Uterus (tissue), 4 donors: ENCODE data around the gene LPP. TPM values are rescaled to one million over a fixed set of nuclear protein-coding genes. Genes with fewer than 3 reads are reported as not detected.

Experiments
- DNase-seq, 2 donors: peaks; one replicate each; pipeline ENCODE4 v3.0.0-alpha.2; 2019 to 2020
- H3K27ac ChIP-seq, 2 donors: fragments of 200-600 bp; sonication (generic); 1 replicate in 1 of 2; 2 replicates in 1 of 2; pipeline ENCODE4 v1.5.1; 2016 to 2018
- H3K27me3 ChIP-seq, 2 donors: fragments of 200-600 bp; sonication (generic); one replicate each; pipeline ENCODE4 v1.5.1; 2018 to 2019; ENCODE audit warnings: control low read depth in 1 of 2
- H3K36me3 ChIP-seq, 2 donors: fragments of 200-600 bp; sonication (generic); one replicate each; pipeline ENCODE4 v1.5.1; 2019; ENCODE audit warnings: control low read depth in 1 of 2
- H3K4me1 ChIP-seq, 2 donors: fragments of 200-600 bp; sonication (generic); one replicate each; pipeline ENCODE4 v1.5.1; 2018 to 2019; ENCODE audit warnings: control low read depth in 1 of 2
- H3K4me3 ChIP-seq, 2 donors: fragments of 200-600 bp; sonication (generic); 1 replicate in 1 of 2; 2 replicates in 1 of 2; pipeline ENCODE4 v1.5.1; 2018 to 2019; ENCODE audit warnings: mild to moderate bottlenecking in 1 of 2
- H3K9me3 ChIP-seq, 2 donors: fragments of 200-600 bp; sonication (generic); one replicate each; pipeline ENCODE4 v1.5.1; 2019; ENCODE audit warnings: control low read depth in 1 of 2
- POLR2A ChIP-seq, 2 donors: fragments of 450-650 bp; IDR thresholded peaks; one replicate each; pipeline ENCODE4 v1.6.1; 2016; ENCODE audit warnings: antibody characterized with exemption in 2 of 2, mild to moderate bottlenecking in 1 of 2, moderate library complexity in 1 of 2
- intact Hi-C: fragments of 100-400 bp; cut with DNase I; formaldehyde crosslinking; loops from one replicate; pipeline ENCODE4 v1.15.1; 2023; ENCODE audit warnings: low total_unique reads
- total RNA-seq, 4 donors: library from RNA; depleted of rRNA in 3 of 4; stranded (reverse); fragments of >200 nt in 3 of 4; gene quantifications; one replicate each; pipeline versions ENCODE4 v1.1.0 to v1.2.4, GENCODE V29; 2014 to 2023
- TF ChIP-seq, protein P1 (sequence below), 4 experiments: fragments of 200-600 bp in 2 of 4; fragments of 450-650 bp in 2 of 4; sonication (generic) in 2 of 4; IDR thresholded peaks; one replicate each; pipeline ENCODE4 v1.5.1; 2016 to 2019; ENCODE audit warnings: antibody characterized with exemption in 4 of 4, mild to moderate bottlenecking in 2 of 4, moderate library complexity in 1 of 4
- donor health status: DM: yes; HTN: yes; CAD: no.

Gene LPP
- total RNA-seq, 4 donors from 2014 or later: 180 to 1,374 (median 712) TPM

DNA sequence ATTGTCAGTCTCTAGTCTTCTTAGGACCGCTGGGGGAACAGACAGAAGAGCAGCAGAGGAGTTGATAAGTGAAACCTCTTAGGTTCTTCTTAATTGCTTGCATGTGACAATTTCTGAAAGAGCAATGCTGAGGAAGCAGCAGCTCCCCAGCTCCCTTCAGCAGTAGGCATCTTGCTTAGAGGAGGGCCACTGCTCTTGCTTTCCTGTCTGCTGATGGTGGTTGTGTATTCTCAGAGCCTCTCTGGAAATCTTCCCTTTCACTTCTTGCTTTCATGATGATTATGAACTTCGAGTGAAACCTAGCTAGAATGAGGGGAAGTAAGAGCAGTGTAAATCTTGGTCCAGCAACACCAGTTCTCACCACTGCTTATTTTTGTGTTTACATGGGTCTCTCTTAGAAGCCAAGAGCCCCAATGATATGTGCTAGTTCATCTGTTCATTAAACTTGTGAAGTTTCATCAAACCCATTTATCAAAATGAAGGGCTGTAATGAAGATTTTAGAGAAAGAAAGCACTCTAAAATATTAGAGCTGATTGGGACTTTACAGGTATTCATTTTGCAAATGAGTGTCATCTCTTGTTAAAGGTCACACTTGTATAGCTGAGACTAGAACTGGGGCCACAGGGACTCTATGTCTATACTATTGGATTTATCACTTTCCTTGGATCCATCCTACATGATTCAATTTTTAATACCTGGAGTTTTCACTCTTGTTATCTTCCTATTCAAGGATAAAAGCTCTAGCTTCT lies 246.7 kb downstream of the LPP start:
- no peaks in the 10 kb centered on the region for H3K27me3 ChIP-seq
- no peak for DNase-seq
- peaks cover 4 to 5% of the 10 kb centered on the region in 2 donors for H3K4me1 ChIP-seq
- TF ChIP-seq POLR2A (IDR thresholded peaks at IDR 0.05): no peak
- TF ChIP-seq, protein P1, sequence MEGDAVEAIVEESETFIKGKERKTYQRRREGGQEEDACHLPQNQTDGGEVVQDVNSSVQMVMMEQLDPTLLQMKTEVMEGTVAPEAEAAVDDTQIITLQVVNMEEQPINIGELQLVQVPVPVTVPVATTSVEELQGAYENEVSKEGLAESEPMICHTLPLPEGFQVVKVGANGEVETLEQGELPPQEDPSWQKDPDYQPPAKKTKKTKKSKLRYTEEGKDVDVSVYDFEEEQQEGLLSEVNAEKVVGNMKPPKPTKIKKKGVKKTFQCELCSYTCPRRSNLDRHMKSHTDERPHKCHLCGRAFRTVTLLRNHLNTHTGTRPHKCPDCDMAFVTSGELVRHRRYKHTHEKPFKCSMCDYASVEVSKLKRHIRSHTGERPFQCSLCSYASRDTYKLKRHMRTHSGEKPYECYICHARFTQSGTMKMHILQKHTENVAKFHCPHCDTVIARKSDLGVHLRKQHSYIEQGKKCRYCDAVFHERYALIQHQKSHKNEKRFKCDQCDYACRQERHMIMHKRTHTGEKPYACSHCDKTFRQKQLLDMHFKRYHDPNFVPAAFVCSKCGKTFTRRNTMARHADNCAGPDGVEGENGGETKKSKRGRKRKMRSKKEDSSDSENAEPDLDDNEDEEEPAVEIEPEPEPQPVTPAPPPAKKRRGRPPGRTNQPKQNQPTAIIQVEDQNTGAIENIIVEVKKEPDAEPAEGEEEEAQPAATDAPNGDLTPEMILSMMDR (IDR thresholded peaks at IDR 0.05): no peak
- no peak overlapping the region for H3K27ac ChIP-seq
- H3K4me3 ChIP-seq: no peak overlapping the region
- intact Hi-C loops: no loop called here
- H3K36me3 ChIP-seq: no peaks in the 10 kb centered on the region
- no peaks in the 10 kb centered on the region for H3K9me3 ChIP-seq

DNA sequence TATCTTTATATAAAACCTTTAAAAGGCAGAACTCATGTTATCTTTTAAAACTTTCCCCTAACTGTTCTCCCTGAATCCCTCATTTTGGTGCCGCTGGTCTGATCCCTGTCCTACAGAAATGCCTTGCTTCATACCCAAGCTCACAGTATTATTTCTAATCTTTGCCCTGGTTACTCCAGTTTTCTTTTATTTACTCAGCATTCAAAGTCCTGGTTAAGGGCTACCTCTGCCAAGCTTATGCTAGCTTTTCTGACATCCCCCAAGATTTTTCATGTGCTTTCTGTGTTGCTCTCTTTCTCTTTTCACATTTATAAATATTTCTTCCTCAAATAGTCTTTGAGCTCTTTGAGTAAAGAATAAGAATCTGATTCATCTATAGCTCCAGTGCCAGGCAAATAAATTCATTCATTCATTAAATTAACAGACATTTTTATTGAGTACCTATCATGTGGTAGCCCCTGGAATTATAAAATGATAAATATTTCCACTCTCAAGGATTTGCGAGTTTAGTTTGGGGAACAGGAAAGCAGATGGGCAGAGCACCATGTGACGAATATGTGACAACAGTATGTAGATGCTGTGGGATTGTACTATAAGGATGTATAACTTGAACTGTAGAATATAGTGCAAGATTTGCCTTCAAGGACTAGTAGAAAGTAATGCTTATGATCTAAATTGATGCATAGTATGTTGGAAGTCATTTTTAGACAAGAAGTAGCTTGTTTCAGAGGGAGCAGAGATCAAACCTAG lies 247.5 kb downstream of the LPP start:
- TF ChIP-seq POLR2A (IDR thresholded peaks at IDR 0.05): no peak
- TF ChIP-seq, protein P1 (IDR thresholded peaks at IDR 0.05): no peak
- H3K36me3 ChIP-seq: no peaks in the 10 kb centered on the region
- peaks cover 4 to 5% of the 10 kb centered on the region in 2 donors for H3K4me1 ChIP-seq
- no peak overlapping the region for H3K27ac ChIP-seq
- H3K9me3 ChIP-seq: no peaks in the 10 kb centered on the region
- H3K27me3 ChIP-seq: no peaks in the 10 kb centered on the region
- no peak overlapping the region for H3K4me3 ChIP-seq
- DNase-seq: no peak
- intact Hi-C loops: no loop called here

DNA sequence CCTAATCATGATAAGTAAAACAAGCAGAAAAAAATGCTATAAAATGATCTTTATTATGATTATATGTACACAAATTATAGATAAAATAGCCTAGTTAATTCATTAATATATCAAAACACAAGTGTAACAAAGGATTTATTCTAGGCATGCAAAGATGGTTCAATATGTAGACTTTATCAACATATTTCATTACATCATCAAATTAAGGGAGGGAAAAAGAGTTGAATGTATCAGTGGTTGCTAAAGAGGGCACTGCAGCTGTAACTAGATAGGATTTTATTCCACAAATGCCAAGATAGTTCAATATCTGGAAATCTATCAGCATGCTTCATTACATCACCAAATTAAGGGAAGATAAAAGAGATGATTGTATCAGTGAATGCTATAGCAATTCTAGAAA lies 248.3 kb downstream of the LPP start:
- TF ChIP-seq POLR2A (IDR thresholded peaks at IDR 0.05): no peak
- TF ChIP-seq, protein P1 (IDR thresholded peaks at IDR 0.05): no peak
- no peaks in the 10 kb centered on the region for H3K9me3 ChIP-seq
- peaks cover 0 to 3% of the 10 kb centered on the region in 2 donors for H3K4me1 ChIP-seq
- no peaks in the 10 kb centered on the region for H3K36me3 ChIP-seq
- intact Hi-C loops: no loop called here
- DNase-seq: no peak
- H3K4me3 ChIP-seq: no peak overlapping the region
- no peaks in the 10 kb centered on the region for H3K27me3 ChIP-seq
- no peak overlapping the region for H3K27ac ChIP-seq

DNA sequence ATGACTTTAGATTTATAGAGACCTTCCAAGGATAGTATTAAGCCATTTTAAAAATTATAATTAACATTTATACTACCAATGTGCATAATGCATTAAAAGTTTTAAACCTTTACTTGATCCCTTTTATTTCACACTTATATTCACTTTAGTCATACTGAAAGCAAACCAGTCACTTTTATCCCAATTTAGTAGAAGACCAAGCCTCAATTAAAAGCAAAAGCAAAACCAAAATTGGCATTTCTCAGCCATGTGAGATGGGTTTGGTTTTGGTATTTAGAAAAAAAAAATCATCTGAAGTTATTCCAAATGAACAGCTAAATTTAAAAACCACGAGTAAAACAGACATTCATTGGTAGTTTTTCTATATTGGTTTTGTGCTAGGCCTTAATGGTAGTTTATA lies 249.4 kb downstream of the LPP start:
- no peak overlapping the region for H3K27ac ChIP-seq
- H3K9me3 ChIP-seq: no peaks in the 10 kb centered on the region
- no peaks in the 10 kb centered on the region for H3K4me1 ChIP-seq
- no peak for DNase-seq
- H3K4me3 ChIP-seq: no peak overlapping the region
- H3K27me3 ChIP-seq: no peaks in the 10 kb centered on the region
- TF ChIP-seq, protein P1 (IDR thresholded peaks at IDR 0.05): no peak
- H3K36me3 ChIP-seq: no peaks in the 10 kb centered on the region
- intact Hi-C loops: no loop called here

DNA sequence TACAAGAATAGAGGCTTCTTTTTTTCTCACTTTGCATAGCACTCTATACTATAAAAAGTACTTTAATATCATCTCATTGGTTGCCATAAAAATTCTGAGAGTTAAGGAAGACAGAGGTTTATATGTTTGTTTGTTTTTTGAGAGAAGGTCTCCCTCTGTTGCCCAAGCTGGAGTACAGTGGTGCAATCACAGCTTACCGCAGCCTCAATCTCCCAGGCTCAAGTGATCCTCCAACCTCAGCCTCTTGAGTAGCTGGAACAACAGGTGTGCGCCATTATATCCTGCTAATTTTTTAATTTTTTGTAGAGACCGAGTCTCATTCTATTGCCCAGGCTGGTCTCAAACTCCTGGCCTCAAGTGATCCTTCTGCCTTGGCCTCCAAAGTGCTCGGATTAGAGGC lies 250.2 kb downstream of the LPP start:
- Histone ChIP-seq H3K9me3 (no peaks in the 10 kb centered on the region), H3K4me1 (no peaks in the 10 kb centered on the region), H3K27me3 (no peaks in the 10 kb centered on the region), H3K27ac (no peak overlapping the region), H3K36me3 (no peaks in the 10 kb centered on the region), H3K4me3 (no peak overlapping the region)
- TF ChIP-seq, protein P1 (IDR thresholded peaks at IDR 0.05): no peak
- TF ChIP-seq POLR2A (IDR thresholded peaks at IDR 0.05): no peak
- intact Hi-C loops: no loop called here
- no peak for DNase-seq
